C4-2B (cell line): ENCODE data around the gene CELA3A.

ENCODE experiments used
- H3K27ac ChIP-seq: fragments of 450-650 bp; 2 replicates; pipeline ENCODE4 v1.5.1; 2017
- ZFX ChIP-seq: fragments of 450-650 bp; IDR thresholded peaks from 2 replicates; pipeline ENCODE4 v1.6.1; 2017
- TF ChIP-seq, protein P1 (sequence below): fragments of 450-650 bp; conservative IDR thresholded peaks from 2 replicates; pipeline ENCODE4 v1.5.1; 2017; ENCODE audit warnings: mild to moderate bottlenecking

Gene CELA3A

DNA sequence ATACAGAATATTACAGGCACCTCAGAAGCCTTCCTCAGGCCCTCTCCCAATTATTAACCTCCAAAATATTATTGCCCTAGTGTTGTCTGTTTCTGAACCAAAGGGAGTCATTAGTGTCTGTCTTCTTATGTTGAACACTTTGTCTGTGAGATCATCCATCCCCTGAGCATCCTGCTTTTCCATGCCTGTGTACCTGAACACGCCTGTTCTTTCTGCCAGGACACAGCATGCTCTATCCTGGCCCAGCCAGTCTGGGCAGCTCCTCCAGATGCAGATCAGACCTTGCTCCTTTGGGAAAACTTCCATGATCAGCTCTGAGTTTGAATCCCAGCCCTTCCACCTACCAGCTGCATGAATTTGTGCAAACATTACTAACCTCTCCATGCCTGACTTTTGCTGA is 40.0 kb downstream of the CELA3A start:
- no peak for TF ChIP-seq ZFX
- TF ChIP-seq, protein P1, sequence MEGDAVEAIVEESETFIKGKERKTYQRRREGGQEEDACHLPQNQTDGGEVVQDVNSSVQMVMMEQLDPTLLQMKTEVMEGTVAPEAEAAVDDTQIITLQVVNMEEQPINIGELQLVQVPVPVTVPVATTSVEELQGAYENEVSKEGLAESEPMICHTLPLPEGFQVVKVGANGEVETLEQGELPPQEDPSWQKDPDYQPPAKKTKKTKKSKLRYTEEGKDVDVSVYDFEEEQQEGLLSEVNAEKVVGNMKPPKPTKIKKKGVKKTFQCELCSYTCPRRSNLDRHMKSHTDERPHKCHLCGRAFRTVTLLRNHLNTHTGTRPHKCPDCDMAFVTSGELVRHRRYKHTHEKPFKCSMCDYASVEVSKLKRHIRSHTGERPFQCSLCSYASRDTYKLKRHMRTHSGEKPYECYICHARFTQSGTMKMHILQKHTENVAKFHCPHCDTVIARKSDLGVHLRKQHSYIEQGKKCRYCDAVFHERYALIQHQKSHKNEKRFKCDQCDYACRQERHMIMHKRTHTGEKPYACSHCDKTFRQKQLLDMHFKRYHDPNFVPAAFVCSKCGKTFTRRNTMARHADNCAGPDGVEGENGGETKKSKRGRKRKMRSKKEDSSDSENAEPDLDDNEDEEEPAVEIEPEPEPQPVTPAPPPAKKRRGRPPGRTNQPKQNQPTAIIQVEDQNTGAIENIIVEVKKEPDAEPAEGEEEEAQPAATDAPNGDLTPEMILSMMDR: no peak
- H3K27ac ChIP-seq: no peak overlapping the region

DNA sequence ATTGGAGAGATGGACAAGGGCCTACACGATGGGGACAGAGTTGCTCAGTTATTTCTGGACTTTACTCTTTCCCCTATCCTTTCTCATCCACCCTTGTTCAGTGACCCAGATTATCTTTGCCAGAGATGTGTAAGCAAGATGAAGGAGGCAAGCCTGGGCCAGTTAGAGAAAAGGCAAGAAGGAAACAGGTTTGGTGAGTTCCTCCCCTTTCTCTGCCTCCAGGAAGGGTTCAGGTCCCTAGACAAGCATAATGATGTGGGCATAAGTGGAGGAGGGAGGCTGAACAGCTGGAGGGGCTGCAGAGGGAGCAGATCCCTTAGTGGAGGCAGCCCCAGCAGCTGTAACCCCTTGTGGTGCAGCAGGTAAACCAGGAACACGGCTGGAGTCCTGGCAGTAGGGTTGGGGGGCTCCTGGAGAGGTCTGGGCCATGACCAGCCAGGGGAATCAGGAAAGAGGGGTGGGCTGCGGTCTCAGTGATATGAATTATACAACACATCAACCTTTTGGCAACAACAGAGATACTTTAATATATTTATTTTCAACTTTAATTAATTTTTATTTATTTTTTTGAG is 41.8 kb downstream of the CELA3A start:
- H3K27ac ChIP-seq: peak overlapping the region; percentile 27
- TF ChIP-seq, protein P1: no peak
- no peak for TF ChIP-seq ZFX

DNA sequence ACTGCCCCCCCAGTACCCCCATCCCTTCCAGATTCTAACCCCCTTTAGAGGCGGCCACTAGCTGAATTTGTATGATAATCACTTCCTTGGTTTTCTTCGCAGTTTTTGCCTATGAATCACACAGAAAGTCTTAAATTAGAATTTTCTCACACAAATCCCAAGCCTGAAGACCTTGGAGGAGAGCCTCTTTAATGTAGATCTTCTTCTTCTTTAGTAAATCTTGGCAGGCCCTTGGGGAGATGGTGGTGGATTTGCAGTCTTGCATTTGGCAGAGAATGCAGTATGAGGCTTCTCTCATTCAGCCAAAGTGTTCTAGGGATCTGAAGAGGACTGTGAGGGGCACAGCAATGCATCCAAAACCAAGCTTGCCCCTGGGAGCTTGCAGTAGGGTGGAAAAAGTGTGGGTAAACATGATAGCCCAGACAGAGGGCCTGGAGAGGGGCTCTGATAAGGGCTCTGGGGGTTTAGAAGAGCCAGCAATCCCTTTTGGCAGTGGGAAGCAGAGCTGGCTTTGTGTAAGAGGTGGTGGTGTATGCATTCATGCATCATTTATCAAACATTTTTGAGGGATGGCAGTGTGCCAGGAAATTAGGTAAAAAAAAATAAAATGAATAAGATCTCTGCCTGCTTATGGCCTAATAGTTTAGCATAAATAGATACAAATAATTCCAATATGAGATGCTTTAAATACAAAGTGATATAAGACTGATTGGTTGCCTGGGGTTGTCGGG is 43.4 kb downstream of the CELA3A start:
- no peak overlapping the region for H3K27ac ChIP-seq
- TF ChIP-seq, protein P1: no peak
- no peak for TF ChIP-seq ZFX

DNA sequence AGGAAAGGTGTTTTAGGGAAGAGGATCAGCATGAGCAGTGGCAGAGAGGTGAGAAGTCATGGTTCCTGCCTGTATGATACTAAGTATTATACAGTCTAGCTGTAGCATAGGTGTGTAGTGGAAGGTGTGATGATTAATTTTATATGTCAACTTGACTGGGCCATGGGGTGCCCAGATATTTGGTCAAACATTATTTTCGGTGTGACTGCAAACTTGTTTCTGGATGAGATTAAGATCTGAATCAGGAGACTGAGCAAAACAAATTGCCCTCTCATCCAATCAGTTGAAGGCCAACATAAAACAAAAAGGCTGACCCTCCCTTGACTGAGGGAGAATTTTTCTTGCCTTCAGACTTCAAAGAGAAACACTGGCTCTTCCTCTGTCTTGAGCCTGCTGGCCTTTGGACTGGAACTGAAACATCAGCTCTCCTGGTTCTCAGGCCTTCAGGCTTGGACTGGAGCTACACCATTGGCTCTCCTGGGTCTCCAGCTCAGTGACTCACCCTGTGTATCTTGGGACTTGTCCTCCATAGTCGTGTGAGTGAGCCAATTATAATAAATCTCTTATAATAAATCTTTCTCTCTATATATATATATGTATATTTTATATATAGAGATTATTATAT is 44.3 kb downstream of the CELA3A start:
- TF ChIP-seq ZFX: no peak
- TF ChIP-seq, protein P1: no peak
- H3K27ac ChIP-seq: no peak overlapping the region

DNA sequence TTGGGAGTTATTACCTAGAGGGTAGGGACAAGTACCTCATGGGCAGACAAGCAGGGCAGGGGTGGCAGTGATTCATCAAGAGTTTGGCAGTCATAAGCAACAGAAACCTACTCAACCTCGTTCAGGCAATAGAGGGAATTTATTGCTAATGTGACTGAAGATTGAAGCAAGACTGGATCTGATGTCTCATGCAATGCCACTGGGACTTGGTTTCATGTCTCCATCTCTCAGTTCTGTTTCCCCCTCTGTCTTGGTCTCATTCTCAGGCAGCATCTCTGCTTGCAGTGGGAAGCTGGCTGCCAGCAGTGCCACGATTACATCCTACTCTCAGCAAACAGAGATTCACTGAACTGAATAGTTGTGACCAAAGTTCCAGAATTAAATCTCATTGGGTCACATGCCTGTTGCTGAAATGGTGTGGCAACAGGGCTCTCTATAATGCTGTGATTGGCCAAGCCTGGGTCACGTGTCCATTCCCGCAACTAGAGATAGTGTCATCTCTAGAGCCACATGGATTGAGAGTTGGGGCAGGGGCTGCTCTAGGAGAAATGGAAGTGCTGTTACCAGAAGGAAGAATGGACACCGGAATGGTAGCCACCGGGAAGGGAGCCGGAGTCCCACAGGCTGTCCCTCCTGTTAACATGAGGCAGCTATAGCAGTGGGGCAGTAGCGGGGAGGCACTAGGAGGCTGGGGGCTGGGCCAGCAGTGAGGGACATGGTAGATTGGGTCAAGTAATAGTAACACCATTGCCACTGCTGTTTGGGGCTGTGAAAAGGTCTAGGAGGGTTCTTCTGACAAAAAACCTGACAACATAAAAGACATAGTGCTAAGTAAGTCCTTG is 47.1 kb downstream of the CELA3A start:
- no peak overlapping the region for H3K27ac ChIP-seq
- TF ChIP-seq ZFX: no peak
- TF ChIP-seq, protein P1: no peak

DNA sequence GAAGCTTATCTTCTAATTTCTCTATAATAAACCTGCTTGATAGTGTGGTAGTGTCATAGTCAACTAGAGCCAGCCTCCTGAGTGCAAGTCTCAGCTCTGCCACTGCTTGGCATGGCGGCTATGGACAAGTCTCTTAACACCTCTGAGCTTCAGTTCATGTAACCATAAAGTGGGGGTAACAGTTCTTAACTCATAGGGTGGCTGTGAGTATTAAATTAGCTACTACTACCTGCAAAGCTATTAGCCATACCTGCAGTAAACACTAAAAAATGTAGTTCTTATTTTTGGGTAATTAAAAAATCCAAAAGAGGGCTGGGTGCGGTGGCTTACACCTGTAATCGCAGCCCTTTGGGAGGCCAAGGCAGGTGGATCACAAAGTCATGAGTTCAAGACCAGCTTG is 48.9 kb downstream of the CELA3A start:
- TF ChIP-seq, protein P1: no peak
- no peak for TF ChIP-seq ZFX

More for the DNA sequence above, 48.9 kb downstream of the CELA3A start:
- no peak overlapping the region for H3K27ac ChIP-seq
